SH-SY5Y (cell line): ENCODE data around the gene STXBP4.

ENCODE experiments used
- GATA2 ChIP-seq: IDR thresholded peaks from 2 replicates; pipeline ENCODE4 v1.6.1; 2011; ENCODE audit warnings: mild to moderate bottlenecking, low read depth, low read length
- GATA3 ChIP-seq: IDR thresholded peaks from 2 replicates; pipeline ENCODE4 v1.6.1; 2011; ENCODE audit warnings: low read depth, mild to moderate bottlenecking, low read length, moderate library complexity

DNA sequence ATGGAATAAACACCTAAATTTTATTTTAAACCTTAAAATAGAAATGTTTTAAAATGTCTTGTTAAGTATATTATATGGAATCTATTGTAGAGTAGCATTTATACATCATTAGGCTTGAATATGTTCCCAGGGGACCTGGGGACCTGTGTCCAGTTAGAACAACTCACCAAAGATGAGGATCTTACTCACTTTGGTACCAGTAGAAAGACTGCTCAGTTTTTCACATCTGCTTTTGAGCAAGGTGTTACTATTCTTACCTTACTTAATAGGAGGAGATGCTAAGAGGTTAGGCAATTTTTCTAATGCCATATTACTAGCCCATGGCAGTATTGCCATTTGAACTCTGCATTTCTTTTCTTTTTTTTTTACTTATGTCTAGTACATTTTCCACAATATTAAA, 14.7 kb downstream of the STXBP4 start:
- TF ChIP-seq GATA2: no peak
- TF ChIP-seq GATA3: no peak
